Left lung (tissue), 10 donors: ENCODE results near the gene CLTCL1. TPM values are rescaled to one million over a fixed set of nuclear protein-coding genes. Genes with fewer than 3 reads are reported as not detected.

Experiments
- ATAC-seq: fragments of 200-7000 bp; cut with Tn5 transposase; one replicate; pipeline ENCODE4 v1.9.1; 2020; ENCODE audit warnings: moderate library complexity
- DNase-seq, 4 donors: peaks; one replicate each; pipeline ENCODE4 v3.0.0-alpha.2; 2013 to 2020
- H3K27ac ChIP-seq, 2 donors: fragments of 200-600 bp; sonication (generic) in 1 of 2; one replicate each; pipeline versions ENCODE4 v1.5.0 to v1.8.0; 2020 to 2021
- H3K27me3 ChIP-seq, 2 donors: fragments of 200-600 bp; sonication (generic) in 1 of 2; one replicate each; pipeline versions ENCODE4 v1.5.0 to v1.8.0; 2020 to 2021
- H3K36me3 ChIP-seq, 2 donors: fragments of 200-600 bp; sonication (generic) in 1 of 2; one replicate each; pipeline versions ENCODE4 v1.5.0 to v1.8.0; 2020 to 2021
- H3K4me1 ChIP-seq, 2 donors: fragments of 200-600 bp; one replicate each; pipeline ENCODE4 v1.8.0; 2021
- H3K4me3 ChIP-seq, 2 donors: fragments of 200-600 bp; sonication (generic) in 1 of 2; one replicate each; pipeline versions ENCODE4 v1.5.0 to v1.8.0; 2020 to 2021; ENCODE audit warnings: mild to moderate bottlenecking in 1 of 2
- H3K9me3 ChIP-seq, 2 donors: fragments of 200-600 bp; sonication (generic) in 1 of 2; one replicate each; pipeline versions ENCODE4 v1.5.0 to v1.8.0; 2020 to 2021
- intact Hi-C, 2 donors: fragments of 100-400 bp; cut with DNase I; formaldehyde crosslinking; loops; one replicate each; pipeline versions ENCODE4 v1.11.2 to v1.14.2; 2022
- polyA plus RNA-seq, 6 donors: library from polyadenylated mRNA; unstranded; fragments of 120-200 nt; gene quantifications; one replicate each; pipeline ENCODE4 v1.2.1, GENCODE V29; 2013; ENCODE audit not compliant: insufficient read length in 6 of 6
- total RNA-seq, 2 donors: library from RNA; stranded (reverse); fragmentation: NEBNext Ultra II Directional; extraction: Animal tissue kit (Norgen Biotek cat#: 25700); gene quantifications; one replicate each; pipeline ENCODE4 v1.2.1, GENCODE V29; 2021
- TF ChIP-seq, protein P1 (sequence below), 2 donors: fragments of 200-600 bp; sonication (generic) in 1 of 2; IDR thresholded peaks; one replicate each; pipeline versions ENCODE4 v1.5.0 to v1.8.0; 2021; ENCODE audit warnings: antibody characterized with exemption in 2 of 2
- donor health status: DM: no; HTN: yes; CAD: no.
- donor health status: DM: no; HTN: no; CAD: no.

Gene CLTCL1
- total and polyA plus RNA-seq, 8 donors, result 5.7 to 11.3 (median 9.0) TPM

DNA sequence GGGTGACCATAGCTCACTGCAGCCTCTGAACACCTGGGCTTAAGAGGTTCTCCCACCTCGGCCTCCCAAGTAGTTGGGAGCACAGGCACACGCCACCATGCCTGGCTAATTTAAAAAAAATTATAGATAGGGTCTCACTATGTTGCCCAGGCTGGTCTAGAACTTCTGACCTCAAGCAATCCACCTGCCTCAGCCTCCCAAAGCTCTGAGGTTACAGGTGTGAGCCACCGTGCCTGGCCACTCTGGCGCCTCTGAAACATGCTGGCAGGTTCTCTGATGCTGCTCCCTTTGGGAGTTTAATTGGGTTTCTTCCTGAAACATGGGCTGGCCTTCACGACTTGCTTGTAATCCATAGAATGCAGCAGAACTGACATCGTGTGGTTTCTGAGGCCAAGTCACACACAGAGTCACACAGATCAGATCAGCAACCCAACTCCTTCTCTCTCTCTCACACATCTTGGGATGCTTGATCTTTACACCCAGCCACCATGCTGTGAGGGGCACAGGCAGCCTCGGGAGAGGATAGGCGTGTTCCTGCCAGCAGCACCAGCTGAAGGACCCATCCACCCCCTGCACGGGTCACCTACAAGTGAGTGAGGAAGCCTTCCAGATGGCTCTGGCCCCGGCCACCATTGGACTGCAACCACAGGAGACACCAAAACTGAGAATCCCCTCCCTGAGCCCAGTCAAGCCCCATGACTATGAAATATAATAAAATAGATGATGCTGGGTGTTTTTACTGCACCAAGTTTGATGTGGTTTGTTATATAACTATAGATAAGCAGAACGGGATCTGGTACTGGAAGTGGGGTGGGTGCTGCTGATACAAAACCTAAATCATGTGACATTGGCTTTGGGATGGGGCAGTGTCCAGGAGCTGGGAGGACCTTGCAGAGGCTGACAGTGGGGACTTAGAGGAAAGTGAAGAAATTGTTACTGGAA, 138.3 kb downstream of the CLTCL1 start:
- no peak for ATAC-seq
- H3K9me3 ChIP-seq, result no peaks in the 10 kb centered on the region
- H3K27me3 ChIP-seq, result peaks cover 38 to 84% of the 10 kb centered on the region in 2 donors
- no peaks in the 10 kb centered on the region for H3K36me3 ChIP-seq
- peaks cover 3 to 12% of the 10 kb centered on the region in 2 donors for H3K4me1 ChIP-seq
- H3K4me3 ChIP-seq, result no peak overlapping the region
- TF ChIP-seq, protein P1, sequence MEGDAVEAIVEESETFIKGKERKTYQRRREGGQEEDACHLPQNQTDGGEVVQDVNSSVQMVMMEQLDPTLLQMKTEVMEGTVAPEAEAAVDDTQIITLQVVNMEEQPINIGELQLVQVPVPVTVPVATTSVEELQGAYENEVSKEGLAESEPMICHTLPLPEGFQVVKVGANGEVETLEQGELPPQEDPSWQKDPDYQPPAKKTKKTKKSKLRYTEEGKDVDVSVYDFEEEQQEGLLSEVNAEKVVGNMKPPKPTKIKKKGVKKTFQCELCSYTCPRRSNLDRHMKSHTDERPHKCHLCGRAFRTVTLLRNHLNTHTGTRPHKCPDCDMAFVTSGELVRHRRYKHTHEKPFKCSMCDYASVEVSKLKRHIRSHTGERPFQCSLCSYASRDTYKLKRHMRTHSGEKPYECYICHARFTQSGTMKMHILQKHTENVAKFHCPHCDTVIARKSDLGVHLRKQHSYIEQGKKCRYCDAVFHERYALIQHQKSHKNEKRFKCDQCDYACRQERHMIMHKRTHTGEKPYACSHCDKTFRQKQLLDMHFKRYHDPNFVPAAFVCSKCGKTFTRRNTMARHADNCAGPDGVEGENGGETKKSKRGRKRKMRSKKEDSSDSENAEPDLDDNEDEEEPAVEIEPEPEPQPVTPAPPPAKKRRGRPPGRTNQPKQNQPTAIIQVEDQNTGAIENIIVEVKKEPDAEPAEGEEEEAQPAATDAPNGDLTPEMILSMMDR (IDR thresholded peaks at IDR 0.05), result no peak
- no peak overlapping the region for H3K27ac ChIP-seq
- DNase-seq, result no peak
- intact Hi-C loops, result no loop called here

DNA sequence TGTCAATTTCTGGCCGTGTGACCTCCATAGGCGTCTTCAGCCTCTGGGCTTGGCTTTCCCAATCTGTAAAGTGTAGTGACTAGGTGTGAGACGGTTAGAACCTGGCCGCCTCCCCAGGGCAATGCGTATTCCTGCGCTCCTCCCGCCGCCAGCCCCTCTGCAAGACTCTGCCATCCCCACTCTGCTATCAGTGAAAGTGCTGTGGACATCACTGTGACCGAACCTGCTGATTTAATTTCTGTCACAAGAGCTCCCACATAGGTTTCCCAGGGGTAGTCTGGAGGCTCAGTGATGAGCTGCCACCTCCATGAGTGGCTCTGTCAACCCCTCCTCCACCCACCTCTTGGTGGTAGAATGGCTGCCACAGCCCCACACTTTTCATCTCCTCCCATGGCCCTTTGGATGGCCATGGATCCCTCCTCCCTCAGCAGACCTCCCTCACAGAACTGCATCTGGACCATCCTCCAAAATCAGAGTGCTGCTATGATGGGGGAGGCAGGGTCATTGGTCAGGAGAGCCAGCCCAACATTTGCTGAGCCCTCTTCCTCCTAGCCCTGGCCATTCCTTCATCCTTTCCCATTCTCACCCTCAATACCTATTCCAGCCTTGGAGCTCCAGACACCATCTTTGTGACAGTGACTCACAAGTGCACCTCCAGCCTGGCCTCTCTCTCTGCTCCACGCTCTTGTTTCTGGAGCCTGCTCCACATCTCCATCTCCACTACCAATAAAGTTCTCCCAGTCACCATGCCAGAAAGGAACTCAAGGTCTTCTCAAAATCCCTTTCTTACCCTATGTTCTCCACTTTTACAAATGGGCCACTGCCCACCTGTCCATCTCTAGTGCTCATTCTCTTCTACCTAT, 140.0 kb downstream of the CLTCL1 start:
- H3K36me3 ChIP-seq, result no peaks in the 10 kb centered on the region
- H3K27me3 ChIP-seq, result peaks cover 43 to 95% of the 10 kb centered on the region in 2 donors
- TF ChIP-seq, protein P1 (IDR thresholded peaks at IDR 0.05), result no peak
- no peaks in the 10 kb centered on the region for H3K9me3 ChIP-seq
- no peak for ATAC-seq
- no peak overlapping the region for H3K4me3 ChIP-seq
- no peak overlapping the region for H3K27ac ChIP-seq
- DNase-seq, result no peak
- peaks cover 3 to 12% of the 10 kb centered on the region in 2 donors for H3K4me1 ChIP-seq
- intact Hi-C loops, result no loop called here

DNA sequence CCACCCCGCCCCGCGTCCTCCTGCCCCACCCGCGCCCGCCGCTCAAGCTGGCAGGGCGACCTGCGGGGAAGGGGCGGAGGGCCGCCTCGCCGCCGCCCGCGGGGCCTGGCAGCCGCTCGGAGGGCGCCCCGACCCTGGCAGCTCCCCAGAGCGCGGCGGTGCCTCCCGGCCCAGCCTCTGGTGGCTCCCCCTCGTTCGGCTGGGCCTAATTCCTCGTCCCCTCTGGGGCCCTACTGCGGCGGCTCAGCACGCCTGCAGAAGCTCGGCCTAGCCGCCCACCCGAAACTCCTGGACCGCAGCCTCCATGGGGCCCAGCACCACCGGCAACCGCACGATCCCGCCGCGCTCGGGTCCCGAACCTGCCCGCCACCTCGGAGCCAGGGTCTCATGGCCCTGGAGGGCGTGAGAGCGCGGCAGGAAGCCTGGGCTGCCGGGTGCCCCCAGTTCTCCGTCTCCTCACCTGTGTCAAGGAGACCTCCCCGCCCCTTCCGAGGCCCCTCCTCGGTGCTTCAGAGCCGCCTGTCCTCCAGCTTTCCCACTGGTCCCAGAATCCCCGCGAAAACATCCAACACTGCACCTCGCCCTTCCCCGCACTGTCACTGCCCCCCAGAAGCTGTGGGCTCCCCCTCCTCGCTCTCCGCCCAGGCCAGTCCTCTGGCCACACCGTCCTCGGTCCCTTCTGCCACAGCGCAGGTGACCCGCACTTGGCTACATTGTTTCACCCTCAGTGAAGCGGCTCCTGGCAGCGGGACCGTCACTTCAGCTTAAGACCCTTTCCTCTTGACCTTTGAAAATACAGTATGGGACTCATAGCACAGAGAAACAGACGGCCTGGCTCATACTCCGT, 140.8 kb downstream of the CLTCL1 start:
- no peak overlapping the region for H3K27ac ChIP-seq
- DNase-seq (peak in 1 of 4 donors; percentile 60), ATAC-seq (no peak)
- H3K4me1 ChIP-seq, result peaks cover 3 to 12% of the 10 kb centered on the region in 2 donors
- no peaks in the 10 kb centered on the region for H3K36me3 ChIP-seq
- no peak overlapping the region for H3K4me3 ChIP-seq
- intact Hi-C loops, result no loop called here
- no peaks in the 10 kb centered on the region for H3K9me3 ChIP-seq
- TF ChIP-seq, protein P1 (IDR thresholded peaks at IDR 0.05), result no peak
- peaks cover 43 to 86% of the 10 kb centered on the region in 2 donors for H3K27me3 ChIP-seq

DNA sequence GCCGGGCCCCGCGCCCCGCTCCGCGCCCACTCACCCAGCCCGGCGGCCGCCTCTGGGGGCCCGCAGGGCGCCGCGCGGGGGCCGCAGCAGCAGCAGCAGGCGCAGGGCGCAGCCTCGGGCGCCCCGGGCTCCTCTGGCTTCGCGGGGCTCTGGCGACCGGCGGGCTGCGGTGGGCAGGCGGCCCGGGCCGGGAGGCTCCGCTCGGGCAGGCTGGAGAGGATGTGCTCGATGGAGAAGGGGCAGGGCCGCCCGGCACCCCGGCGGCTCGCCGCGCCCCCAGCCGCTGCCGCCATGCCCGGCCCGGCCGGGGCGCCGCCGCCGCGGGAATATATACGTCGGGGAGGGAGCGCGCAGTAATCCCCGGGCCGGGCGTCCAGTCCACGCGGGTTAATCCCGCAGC, 141.5 kb downstream of the CLTCL1 start, which contains the start of gene GSC2:
Gene GSC2, minus strand, starts transcription at position 302 of the 400 bp plus-strand sequence. Its CDS starts 9 bp downstream, at position 293.
- no peak for ATAC-seq
- DNase-seq, result peak in 1 of 4 donors; percentile 50
- H3K36me3 ChIP-seq, result no peaks in the 10 kb centered on the region
- peaks cover 3 to 13% of the 10 kb centered on the region in 2 donors for H3K4me1 ChIP-seq
- TF ChIP-seq, protein P1 (IDR thresholded peaks at IDR 0.05), result no peak
- H3K27ac ChIP-seq, result no peak within 1 kb of the TSS
- intact Hi-C loops, result no loop called here
- peak within 1 kb of the TSS in 1 of 2 donors; percentile 29 for H3K4me3 ChIP-seq
- no peaks in the 10 kb centered on the region for H3K9me3 ChIP-seq
- peaks cover 43 to 79% of the 10 kb centered on the region in 2 donors for H3K27me3 ChIP-seq
